ENCODE measurements around the gene COX7C.

- TF ChIP-seq CTCF (tag by site-specific recombination; IDR thresholded peaks at IDR 0.05), result no peak
- no peak for TF ChIP-seq ZBTB11 (tag by site-specific recombination; conservative IDR thresholded peaks at IDR 0.05; ENCODE audit: low read depth)
- no peak for TF ChIP-seq WT1 (tag by site-specific recombination; IDR thresholded peaks at IDR 0.05)
- no peak for TF ChIP-seq KLF9 (tag by site-specific recombination; IDR thresholded peaks at IDR 0.05; ENCODE audit: low read depth)
- no peak for TF ChIP-seq ZBTB48 (tag by site-specific recombination; IDR thresholded peaks at IDR 0.05)
Measured at GRCh38 chr5:86596476-86596875, 21.3 kb upstream of the COX7C start.
